GM19328 (cell line): Measurements from ENCODE around the gene PTGES.
"Not testable (repeated sequence)": the region's sequence is repeated elsewhere in the genome, so short reads cannot be mapped to it uniquely, and the experiment has no call there.

Experiments used
- ATAC-seq: cut with Tn5 transposase; IDR thresholded peaks from one replicate; pipeline ENCODE4 v1.9.1; 2021; ENCODE audit warnings: mild to moderate bottlenecking, moderate library complexity; ENCODE audit not compliant: unreplicated experiment

The PTGES gene

DNA sequence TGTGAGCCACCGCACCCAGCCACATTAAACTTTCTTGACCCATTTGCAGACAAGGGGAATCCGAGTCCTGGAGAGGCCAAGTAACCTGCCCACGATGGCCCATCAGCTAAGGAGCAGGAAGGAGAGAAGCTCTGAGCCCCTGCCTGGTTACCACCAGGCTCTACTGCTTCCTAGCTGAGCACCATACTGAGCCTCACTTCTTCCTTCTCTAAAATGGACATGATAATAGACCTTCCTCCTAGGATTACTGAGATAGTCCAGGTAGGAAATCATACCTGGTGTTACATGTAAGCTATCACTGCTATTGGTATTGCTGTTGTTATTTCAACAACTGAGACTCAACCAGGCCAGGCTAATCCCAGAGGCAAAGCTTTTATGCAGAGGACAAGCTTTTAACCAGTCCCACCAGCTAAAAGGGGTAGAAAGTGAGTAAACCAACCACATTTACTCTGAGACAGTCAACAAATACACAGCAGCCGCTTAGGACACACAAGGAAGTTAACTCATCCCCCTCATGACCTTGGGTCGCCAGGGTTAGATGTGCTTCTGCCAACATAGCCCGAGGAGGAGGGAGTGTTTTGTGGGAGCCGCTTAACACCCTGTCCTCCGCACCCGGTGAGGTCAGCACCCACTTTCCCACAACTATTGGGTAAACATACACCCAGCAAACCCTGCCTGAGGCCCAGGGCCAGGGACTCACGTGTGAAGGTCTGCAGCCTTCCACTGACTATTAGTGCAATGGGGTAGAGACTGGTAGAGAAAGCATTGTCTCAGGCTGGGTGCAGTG lies 20.6 kb upstream of the PTGES start:
- ATAC-seq: no peak

DNA sequence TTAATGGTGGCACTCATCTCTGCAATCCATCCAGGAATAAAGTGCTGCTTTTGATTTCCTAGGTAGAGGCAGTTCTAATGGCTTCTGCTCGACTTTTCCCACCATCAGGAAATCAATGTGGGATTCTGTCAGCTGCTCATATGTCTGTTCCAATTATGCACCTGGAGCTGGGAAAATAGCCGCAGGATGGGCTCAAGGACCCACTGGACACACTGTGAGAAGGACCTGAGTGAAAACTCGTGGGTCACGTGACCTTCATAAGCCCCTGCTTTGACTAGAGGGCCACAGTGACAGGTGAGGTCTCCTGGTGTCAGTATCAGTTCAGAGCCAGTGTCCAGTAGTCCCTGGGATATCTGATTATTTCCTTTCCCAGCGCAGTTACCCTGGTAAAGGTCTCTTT lies 17.9 kb upstream of the PTGES start:
- ATAC-seq: no peak

DNA sequence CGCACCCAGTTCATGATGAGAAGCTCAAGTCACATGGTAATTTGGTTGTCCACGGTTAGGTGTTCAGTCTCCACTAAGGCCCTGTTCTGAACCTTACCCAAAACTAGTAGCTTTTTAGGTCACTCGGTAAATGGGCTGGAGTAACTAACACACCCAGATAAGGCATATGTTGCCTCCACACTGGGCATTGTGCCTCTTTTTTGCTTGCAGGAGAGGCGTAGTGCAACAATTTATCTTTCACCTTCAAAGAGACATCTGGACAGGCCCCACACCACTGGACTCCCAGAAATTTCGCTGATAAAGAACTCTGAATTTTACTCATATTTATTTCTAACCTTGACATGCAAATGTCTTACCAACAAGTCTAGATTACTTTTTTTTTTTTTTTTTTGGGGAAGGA lies 16.8 kb upstream of the PTGES start:
- no peak for ATAC-seq

DNA sequence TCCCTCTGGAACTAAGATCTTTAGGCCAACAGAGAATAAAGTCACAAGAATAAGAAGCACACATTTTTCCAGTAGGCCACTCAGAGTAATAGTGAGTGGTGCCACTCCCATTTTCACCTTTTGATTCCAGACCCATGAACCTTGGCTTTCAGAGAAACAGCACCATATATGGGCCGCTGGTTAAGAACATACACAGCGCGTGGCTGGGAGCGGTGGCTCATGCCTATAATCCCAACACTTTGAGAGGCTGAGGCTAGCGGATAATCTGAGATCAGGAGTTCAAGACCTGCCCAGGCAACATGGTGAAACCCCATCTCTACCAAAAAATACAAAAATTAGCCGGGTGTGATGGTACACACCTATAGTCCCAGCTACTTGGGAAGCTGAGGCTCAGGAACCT lies 15.6 kb upstream of the PTGES start:
- ATAC-seq: no peak

DNA sequence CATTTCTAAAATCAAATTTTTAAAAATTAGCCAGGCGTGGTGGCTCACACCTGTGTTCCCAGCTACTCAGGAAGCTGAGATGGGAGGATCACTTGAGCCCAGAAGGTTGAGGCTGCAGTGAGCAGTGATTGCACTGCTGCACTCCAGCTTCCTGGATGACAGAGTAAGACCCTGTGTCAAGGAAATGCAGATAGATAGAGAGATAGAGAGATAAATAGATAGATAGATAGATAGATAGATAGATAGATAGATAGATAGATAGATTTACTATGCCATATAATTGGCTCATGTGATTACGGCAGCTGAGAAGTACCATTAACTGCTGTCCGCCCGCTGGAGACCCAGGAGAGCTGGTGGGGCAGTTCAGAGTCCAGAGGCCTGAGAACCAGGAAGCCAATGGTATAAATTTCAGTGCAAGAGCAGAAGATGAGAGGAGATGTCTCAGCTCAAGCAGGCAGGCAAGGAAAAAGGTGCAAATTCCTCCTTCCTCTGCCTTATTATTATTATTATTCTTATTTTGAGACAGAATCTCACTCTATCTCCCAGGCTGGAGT lies 13.0 kb upstream of the PTGES start:
- no peak for ATAC-seq

DNA sequence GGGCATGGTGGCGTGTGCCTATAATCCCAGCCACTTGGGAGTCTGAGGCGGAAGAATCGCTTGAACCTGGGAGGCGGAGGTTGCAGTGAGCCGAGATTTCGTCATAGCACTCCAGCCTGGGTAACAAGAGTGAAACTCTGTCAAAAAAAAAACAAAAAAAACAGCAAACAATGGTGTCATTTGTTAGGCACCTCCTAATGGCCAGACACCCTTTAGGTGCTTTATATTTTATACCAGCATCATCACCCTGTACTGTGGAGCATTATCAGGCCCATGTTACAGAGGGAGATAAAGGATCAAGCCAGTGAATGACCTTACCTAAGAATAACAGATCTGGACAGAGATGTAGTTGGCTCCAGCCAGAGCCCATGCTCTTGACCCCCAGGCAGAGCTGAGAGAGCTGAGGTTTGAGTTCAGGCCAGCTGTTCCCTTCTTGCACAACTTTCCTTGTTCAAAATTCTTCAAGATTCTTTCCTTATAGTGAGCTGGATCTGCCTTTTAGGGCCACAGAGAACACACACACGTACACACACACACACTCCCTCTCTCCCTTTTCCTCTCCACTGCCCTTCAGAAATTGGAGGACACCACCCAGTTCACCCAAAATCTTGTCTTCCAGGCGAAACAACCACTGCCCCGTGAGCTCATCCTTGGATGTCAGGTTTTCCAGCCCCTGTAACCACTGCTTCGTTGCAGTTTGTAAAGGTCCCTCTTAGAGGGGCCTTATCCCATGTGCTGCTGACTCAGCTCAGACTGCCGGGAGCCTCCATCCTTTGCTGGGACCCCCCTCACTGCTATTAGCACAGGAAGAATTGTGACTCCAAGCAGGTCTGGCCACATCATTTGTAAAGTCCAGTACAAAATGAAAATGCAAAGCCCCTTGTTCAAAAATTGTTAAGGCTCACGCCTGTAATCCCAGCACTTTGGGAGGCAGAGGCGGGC lies 10.4 kb upstream of the PTGES start:
- ATAC-seq: no peak

DNA sequence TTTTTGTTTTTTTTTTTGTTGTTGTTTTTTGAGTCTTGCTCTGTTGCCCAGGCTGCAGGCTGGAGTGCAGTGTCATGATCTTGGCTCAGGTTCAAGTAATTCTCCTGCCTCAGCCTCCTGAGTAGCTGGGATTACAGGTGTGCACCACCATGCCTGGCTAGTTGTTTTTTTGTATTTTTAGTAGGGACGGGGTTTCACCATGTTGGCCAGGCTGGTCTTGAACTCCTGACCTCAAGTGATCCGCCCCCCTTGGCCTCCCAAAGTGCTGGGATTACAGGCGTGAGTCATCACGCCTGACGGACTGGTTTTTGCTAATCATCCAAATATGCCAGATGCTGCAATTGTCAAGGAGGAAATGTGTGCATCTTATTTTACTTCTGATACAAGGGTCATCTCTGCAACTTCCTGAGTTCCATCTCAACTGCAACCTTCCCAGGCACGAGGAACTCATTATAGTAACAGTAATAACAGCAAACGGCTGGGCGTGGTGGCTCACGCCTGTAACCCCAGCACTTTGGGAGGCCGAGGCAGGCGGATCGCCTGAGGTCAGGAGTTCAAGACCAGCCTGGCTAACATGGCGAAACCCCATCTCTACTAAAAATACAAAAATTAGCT lies 9.6 kb upstream of the PTGES start:
- not testable (repeated sequence) for ATAC-seq

DNA sequence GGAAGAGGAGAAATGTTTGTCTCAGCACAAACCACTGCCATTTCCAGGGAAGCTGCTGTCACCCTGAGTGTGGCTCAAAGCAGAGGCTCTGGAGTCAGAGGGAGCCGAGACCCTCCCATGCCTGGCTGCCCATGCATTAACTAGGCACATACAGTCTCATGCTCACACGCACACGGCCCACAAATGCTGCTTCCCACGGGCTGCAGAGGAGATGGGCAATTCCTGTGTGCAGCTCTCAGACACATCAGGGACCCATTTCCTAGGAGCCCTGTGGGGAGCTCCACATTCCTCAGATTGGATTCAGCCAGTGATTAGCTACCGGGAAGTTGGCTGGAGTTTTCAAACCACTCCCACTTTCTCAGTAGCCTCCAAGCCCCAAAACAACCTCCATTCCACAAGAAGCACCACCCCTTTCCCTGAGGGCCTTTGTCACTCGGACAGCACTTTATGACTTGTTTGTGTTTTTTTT lies 9.1 kb upstream of the PTGES start:
- ATAC-seq: no peak

DNA sequence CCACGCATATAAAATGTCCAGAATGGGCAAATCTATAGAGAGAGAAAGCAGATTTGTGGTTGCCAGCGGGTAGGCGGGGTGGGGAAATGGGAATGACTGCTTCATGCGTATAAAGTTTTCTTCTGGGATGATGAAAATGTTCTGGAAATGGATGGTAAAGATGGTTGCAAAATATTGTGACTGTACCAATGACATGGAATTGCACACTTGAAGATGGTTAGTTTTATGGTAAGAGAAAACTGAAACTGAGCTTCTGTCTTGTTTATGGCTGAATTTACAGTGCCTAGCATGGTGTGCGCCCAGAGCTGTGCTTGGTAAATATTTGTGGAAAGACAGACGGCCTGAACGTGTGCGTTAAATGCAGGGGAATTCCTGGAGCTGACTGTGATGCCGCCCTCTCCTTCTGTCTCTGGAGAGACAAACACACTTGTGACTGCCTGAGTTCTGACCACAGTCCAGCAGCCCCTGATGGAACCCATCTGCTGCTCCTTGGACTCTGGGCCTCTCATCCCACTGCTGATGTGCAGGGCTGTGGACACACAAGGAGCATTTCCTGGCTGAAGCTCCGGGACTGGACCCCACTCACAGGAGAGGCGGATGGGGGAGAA lies 8.6 kb upstream of the PTGES start:
- ATAC-seq: no peak

DNA sequence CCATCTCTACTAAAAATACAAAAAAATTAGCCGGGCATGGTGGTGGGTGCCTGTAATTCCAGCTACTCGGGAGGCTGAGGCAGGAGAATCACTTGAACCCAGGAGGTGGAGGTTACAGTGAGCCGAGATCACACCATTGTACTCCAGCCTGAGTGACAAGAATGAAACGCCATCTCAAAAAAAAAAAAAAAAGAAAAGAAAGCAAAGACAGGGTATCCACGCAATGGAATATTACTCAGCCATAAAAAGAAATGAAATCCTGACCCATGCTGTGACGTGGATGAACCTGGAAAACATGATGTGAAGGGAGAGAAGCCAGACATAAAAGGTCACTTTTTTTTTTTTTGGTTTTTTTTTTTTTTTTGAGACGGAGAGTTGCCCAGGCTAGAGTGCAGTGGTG lies 7.9 kb upstream of the PTGES start:
- not testable (repeated sequence) for ATAC-seq

DNA sequence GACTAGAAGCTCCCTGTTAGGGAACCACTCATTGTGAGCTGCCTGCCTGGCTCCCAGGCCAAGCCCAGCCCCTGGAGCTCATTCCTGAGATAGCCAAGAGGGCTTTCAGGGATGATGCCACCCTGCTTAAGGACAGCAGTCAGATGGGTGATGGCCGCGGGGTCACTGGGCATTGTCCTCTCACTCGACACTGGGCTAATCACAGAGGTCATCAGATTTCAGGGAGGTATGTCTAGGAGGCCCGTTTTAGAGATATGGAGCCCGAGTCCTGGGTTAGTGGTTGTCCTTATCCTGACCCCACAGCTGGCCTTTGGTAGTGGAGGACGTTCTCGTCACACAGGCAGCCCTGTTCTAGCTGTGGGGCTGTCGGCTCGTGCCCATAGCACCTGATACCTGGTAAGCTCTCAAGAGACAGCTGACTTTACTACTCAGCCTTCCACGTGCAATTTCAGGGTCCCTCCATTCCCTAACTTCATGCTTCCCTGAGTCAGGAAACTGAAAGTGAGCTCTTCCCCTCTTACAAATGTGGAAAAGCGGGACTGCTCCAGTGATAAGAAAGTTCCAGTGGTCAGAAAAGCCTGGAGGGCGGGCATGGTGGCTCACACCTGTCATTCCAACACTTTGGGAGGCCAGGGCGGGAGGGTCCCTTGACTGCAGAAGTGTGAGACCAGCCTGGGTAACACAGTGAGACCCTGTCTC lies 7.1 kb upstream of the PTGES start:
- no peak for ATAC-seq

DNA sequence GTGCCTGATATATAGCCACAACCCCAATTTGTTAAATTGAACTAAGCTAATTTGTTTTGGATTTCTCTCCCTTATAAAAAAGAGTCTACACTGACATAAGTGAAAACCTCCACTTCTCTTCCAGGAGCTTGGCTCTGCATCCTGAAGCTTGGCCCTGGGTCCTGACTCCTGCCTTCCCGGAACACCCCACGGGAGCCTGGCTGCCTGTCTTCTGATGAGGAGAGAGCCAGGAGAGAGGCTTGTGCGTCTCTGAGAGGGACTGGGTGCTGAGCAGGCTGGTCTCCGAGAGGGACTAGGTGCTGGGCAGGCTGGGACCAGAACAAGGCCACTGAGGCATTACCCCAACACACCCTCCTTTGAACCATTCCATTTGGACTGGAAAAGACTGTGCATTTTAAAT lies 6.5 kb upstream of the PTGES start:
- ATAC-seq: no peak

DNA sequence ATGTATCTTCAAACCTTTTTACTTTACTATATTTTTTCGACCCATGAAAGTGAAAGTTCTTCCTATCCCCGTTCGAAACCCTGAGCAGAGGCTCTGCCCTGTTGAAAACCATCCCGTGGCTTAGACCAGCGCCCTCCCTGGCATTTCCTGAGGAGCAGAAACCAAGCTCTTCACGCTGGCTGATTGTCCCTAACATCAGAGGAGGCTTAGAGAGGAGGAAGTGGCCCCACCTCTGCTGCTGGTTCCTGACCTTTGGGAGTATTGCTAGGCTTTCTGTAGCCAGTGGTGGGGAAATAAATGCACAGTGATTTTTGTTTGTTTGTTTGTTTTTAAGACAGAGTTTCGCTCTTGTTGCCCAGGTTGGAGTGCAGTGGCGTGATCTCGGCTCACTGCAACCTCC lies 4.2 kb upstream of the PTGES start:
- ATAC-seq: no peak

DNA sequence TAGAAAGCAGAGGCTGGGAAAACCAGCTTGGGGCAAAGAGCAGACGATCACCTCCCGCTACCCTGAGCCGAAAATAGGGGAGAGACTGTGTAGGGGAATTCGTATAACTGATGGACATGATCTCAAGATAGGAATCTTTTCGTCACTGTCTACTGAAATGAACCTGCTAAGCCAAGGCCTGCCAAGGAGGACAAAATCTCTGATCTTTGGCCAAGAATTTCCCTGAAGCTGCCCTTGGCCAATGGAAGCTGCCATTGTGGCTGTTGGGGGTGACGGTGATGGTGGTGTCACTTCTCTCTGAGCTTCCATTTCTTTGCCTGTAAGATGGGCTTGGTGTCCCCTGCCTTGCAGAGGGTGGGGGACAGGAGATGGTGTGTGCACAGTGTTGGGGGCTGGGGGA lies 3.3 kb upstream of the PTGES start:
- ATAC-seq: no peak

DNA sequence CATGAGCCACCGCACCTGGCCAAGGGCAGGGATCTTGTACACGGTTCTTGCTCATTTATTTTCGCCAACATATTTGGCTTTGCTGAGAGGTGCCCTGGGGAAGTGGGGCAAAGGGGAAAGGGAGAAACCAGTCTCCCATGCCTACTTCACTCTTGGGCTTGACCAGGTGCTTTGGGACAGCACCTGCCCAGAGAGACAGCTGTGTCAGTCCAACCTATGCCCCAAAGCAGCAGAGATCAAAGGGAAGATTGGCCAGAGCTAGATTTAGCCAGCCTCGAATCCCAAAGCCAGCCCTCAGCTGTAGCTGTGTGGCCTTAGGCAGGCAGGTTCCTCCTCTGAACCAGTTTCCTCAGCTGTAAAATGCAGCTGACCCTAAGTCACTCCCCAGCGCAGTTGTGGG lies 2.3 kb upstream of the PTGES start:
- ATAC-seq: no peak

DNA sequence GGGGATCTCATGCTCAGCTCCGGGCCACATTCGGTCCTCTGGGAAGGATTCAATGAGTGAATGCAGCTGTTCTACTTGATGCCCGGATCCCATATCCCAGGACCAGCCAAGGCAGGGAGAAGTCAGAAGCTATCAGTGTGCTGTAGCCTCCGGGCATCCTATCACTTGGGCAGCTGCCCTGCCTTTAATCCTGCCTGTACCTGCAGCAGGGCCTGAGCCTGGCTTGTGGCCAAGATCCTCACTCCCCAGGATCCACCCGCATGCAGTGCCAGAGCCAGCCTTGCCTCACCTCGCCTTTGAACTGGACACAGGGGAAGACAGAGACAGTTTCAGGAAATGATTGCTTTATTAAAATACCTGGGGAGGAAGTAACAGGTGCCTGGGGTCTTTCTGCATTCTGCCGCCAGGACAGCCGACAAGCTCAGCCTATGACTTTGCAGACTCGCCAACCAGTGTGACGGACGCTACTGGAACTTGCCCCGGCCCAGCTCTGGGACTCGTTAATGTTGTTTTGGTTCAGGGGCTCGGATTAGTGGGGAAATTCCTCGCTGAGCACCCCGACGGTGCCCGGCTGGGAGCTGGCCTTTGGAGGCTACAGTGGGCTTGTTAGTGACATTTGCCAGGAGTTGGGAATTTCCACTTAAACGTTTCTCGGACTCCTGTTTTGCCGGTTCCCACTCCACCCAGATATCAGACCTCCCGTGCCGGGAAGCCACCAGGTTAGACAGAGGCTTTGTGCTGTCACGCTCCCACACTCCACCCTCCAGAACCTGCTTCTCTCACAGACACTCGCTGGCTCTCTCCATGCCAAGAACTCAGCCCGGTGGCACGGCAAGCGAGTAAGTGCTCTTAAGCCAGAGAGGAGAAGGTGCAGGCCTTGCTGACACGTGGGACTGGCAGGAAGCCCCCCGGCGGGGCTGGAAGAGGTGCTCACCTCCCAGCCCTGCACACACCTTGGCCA lies 721 bp downstream of the PTGES start:
- ATAC-seq: no peak

DNA sequence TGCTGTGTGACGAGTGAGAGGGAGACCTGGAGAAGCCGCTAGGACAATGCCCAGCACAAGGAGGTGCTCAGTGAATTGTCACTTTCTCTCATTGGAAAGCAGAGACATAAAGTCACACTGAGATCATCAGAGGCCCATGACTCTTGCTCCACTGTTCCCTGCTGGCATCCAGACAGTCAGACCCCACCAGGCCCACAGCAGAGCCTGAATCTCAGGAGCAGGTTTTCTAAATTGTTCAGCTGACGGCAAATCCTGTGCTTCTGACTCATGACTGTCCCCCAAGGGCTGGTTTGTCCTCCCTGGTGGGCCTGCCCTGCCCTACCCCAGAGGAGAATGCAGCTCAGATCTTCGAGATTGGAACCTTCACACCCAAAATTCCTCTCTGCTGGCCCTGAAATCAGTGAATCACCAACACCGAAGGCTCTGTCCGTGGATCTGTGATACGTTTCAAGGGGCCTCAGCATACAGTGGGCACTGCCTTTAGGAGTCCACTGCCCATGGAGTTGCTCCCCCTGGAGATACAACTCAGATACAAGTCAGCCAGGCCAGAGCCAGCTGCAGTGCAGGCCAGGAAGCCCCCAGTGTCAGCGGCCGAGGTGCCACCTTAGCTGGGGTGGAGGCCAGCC lies 2.7 kb downstream of the PTGES start:
- no peak for ATAC-seq

DNA sequence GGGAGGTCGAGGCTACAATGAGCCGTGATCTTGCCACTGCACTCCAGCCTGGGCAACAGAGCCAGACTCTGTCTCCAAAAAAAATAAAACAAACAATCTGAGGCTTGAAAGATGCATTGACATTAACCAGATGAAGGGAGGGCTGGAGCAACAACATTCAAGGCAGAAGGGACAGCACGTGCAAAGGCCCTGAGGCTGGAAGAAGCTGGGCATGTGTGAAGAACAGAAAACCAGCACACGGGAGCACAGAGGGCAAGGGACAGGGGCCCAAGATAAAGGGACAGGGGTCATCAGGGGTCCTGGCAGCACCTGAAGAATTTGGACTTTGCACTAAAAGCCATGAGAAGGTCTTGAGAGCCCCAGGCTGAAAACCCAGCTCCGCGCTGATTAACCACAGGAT lies 3.3 kb downstream of the PTGES start:
- ATAC-seq: no peak

DNA sequence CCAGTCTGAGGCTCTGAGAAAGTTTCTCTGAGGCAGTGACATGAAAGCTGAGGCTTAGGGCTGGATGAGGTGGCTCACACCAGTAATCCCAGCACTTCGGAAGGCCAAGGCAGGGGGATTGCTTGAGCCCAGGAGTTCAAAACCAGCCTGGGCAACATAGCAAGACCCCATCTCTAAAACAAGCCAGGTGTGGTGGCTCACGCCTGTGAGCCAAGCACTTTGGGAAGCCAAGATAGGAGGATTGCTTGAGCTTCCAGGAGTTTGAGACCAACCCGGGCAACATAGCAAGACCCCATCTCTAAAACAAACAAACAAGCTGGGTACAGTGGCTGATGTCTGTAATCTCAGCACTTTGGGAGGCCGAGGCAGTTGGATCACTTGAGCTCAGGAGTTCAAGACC lies 3.8 kb downstream of the PTGES start:
- ATAC-seq: not testable (repeated sequence)
